Psoas muscle (tissue), 8 donors: ENCODE results near the gene WWOX. TPM values are rescaled to one million over a fixed set of nuclear protein-coding genes. Genes with fewer than 3 reads are reported as not detected.

Experiments
- ATAC-seq, 4 donors: fragments of 200-7000 bp; cut with Tn5 transposase; one replicate each; pipeline ENCODE4 v1.9.1; 2020; ENCODE audit warnings: moderate library complexity in 3 of 4, mild to moderate bottlenecking in 2 of 4
- DNase-seq, 2 donors: peaks; one replicate each; pipeline ENCODE4 v3.0.0-alpha.2; 2020
- H3K27ac ChIP-seq: fragments of 200-600 bp; one replicate; pipeline ENCODE4 v1.8.0; 2022
- H3K27me3 ChIP-seq, 3 donors: fragments of 200-600 bp in 1 of 3; one replicate each; pipeline versions ENCODE4 v1.6.1 to v1.8.0; 2013 to 2022; ENCODE audit warnings: low read length in 2 of 3, mild to moderate bottlenecking in 2 of 3, moderate library complexity in 1 of 3; ENCODE audit not compliant: insufficient read depth in 3 of 3
- H3K36me3 ChIP-seq, 2 donors: fragments of 200-600 bp in 1 of 2; one replicate each; pipeline versions ENCODE4 v1.6.1 to v1.8.0; 2013 to 2022; ENCODE audit warnings: low read depth in 1 of 2, mild to moderate bottlenecking in 1 of 2, moderate library complexity in 1 of 2; ENCODE audit not compliant: insufficient read depth in 1 of 2
- H3K4me1 ChIP-seq: fragments of 200-600 bp; one replicate; pipeline ENCODE4 v1.8.0; 2022
- H3K4me3 ChIP-seq: fragments of 200-600 bp; one replicate; pipeline ENCODE4 v1.8.0; 2022; ENCODE audit warnings: mild to moderate bottlenecking
- H3K9me3 ChIP-seq: fragments of 200-600 bp; one replicate; pipeline ENCODE4 v1.8.0; 2022
- CTCF ChIP-seq: fragments of 200-600 bp; IDR thresholded peaks from one replicate; pipeline ENCODE4 v1.8.0; 2022; ENCODE audit warnings: antibody characterized with exemption
- WGBS, 3 donors: extraction: QIAGEN DNeasy Blood & Tissue Kit; methylation state at CpG; one replicate each; pipeline versions ENCODE4 v1.1.6 to v1.1.7; 2013; 5-methylcytosine and 5-hydroxymethylcytosine counted together
- intact Hi-C, 2 donors: fragments of 100-400 bp; cut with DNase I; formaldehyde crosslinking; loops; one replicate each; pipeline versions ENCODE4 v1.11.0 to v1.14.2; 2022
- polyA plus RNA-seq, 3 donors: library from polyadenylated mRNA; stranded (reverse); fragments of 200-250 nt; gene quantifications; one replicate each; pipeline ENCODE4 v1.2.3, GENCODE V29; 2013
- total RNA-seq, 4 donors: library from RNA; stranded (reverse); fragmentation: NEBNext Ultra II Directional in 2 of 4; extraction: Animal tissue kit (Norgen Biotek cat#: 25700) in 2 of 4; gene quantifications; one replicate each; pipeline versions ENCODE4 v1.2.1 to v1.2.4, GENCODE V29; 2021 to 2023
- donor health status: healthy with polysubstance abuse.
- donor health status: DM: no; HTN: no; CAD: no; lungs with moderate emphysema.
- donor health status: Bipolar disorder and iron deficiency.
- donor health status: healthy.
- donor health status: DM: yes; HTN: yes; CAD: no.
- donor health status: DM: no; HTN: no; CAD: no.
- donor health status: DM: no; HTN: no; CAD: no.
- donor health status: DM: yes; HTN: yes; CAD: no.

Gene WWOX
- total and polyA plus RNA-seq, 7 donors: 3.1 to 6.6 (median 5.0) TPM

- Histone ChIP-seq H3K4me1 (no peaks in the 10 kb centered on the region), H3K9me3 (no peaks in the 10 kb centered on the region), H3K36me3 (no peaks in the 10 kb centered on the region), H3K27me3 (no peaks in the 10 kb centered on the region), H3K4me3 (no peak overlapping the region), H3K27ac (no peak overlapping the region)
- 83 to 88% (median 88%) methylated on average over 10 of the region's 10 CpGs for WGBS, 3 donors
- DNase-seq: no peak
- intact Hi-C loops: no loop called here
- ATAC-seq: no peak
- no peak for TF ChIP-seq CTCF
These were observed 789.9 kb downstream of the WWOX start for GRCh38 chr16:78889346-78889745.

- intact Hi-C loops: no loop called here
- no peak for TF ChIP-seq CTCF
- WGBS, 3 donors: 93 to 98% (median 96%) methylated on average over 3 of the region's 3 CpGs
These were observed 791.0 kb downstream of the WWOX start for GRCh38 chr16:78890373-78890895.

GRCh38 chr16:78892951-78893733 is 793.7 kb downstream of the WWOX start:
- intact Hi-C loops: no loop called here
- Histone ChIP-seq H3K27ac (no peak overlapping the region), H3K36me3 (no peaks in the 10 kb centered on the region), H3K9me3 (no peaks in the 10 kb centered on the region), H3K27me3 (no peaks in the 10 kb centered on the region), H3K4me1 (no peaks in the 10 kb centered on the region), H3K4me3 (no peak overlapping the region)
- TF ChIP-seq CTCF: no peak
- ATAC-seq (no peak), DNase-seq (no peak)
- WGBS, 3 donors: 93 to 94% (median 94%) methylated on average over 5 of the region's 5 CpGs

More at GRCh38 chr16:78890373-78890895, 791.0 kb downstream of the WWOX start:
- Histone ChIP-seq H3K36me3 (no peaks in the 10 kb centered on the region), H3K4me3 (no peak overlapping the region), H3K9me3 (no peaks in the 10 kb centered on the region), H3K27ac (no peak overlapping the region), H3K4me1 (no peaks in the 10 kb centered on the region), H3K27me3 (no peaks in the 10 kb centered on the region)
- ATAC-seq (no peak), DNase-seq (no peak)

- intact Hi-C loops: no loop called here
- no peak for TF ChIP-seq CTCF
- 95 to 96% (median 95%) methylated on average over 10 of the region's 10 CpGs for WGBS, 3 donors
- no peaks in the 10 kb centered on the region for H3K4me1 ChIP-seq
- no peak overlapping the region for H3K27ac ChIP-seq
- H3K4me3 ChIP-seq: no peak overlapping the region
- DNase-seq: no peak
- H3K9me3 ChIP-seq: no peaks in the 10 kb centered on the region
- no peak for ATAC-seq
- H3K36me3 ChIP-seq: no peaks in the 10 kb centered on the region
- no peaks in the 10 kb centered on the region for H3K27me3 ChIP-seq
These were observed 795.4 kb downstream of the WWOX start for GRCh38 chr16:78894886-78895285.
